KMS-11 (cell line): Measurements from ENCODE around the gene ITGAD.

ENCODE experiments used
- H2AFZ ChIP-seq: fragments of 200-600 bp; sonication (generic); 2 replicates; pipeline ENCODE4 v1.6.1; 2016; ENCODE audit warnings: antibody characterized with exemption, mixed run types, low read depth
- H3K27ac ChIP-seq: fragments of 200-600 bp; sonication (generic); 2 replicates; pipeline ENCODE4 v1.6.1; 2016; ENCODE audit warnings: mild to moderate bottlenecking, mixed run types
- H3K27me3 ChIP-seq: fragments of 200-600 bp; sonication (generic); 2 replicates; pipeline ENCODE4 v1.6.1; 2017; ENCODE audit warnings: mild to moderate bottlenecking, low read depth, mixed run types, moderate library complexity; ENCODE audit not compliant: insufficient read depth
- H3K36me3 ChIP-seq: fragments of 200-600 bp; sonication (generic); 2 replicates; pipeline ENCODE4 v1.6.1; 2017; ENCODE audit warnings: mild to moderate bottlenecking, mixed run types; ENCODE audit not compliant: insufficient read depth
- H3K4me1 ChIP-seq: fragments of 200-600 bp; sonication (generic); 2 replicates; pipeline ENCODE4 v1.6.1; 2016; ENCODE audit warnings: mild to moderate bottlenecking, low read depth, mixed run types; ENCODE audit not compliant: poor library complexity, severe bottlenecking
- H3K4me2 ChIP-seq: fragments of 200-600 bp; sonication (generic); 2 replicates; pipeline ENCODE4 v1.7.0; 2016; ENCODE audit warnings: mild to moderate bottlenecking, mixed run types
- H3K4me3 ChIP-seq: fragments of 200-600 bp; sonication (generic); IDR thresholded peaks from 2 replicates; pipeline ENCODE4 v1.6.1; 2017; ENCODE audit warnings: low read depth, low read length, mixed read lengths; ENCODE audit not compliant: insufficient read depth
- H3K79me2 ChIP-seq: fragments of 200-600 bp; sonication (generic); 2 replicates; pipeline ENCODE4 v1.6.1; 2016; ENCODE audit warnings: low read depth, mixed run types; ENCODE audit not compliant: insufficient read depth
- H3K9ac ChIP-seq: fragments of 200-600 bp; sonication (generic); 2 replicates; pipeline ENCODE4 v1.6.1; 2016; ENCODE audit warnings: mild to moderate bottlenecking, mixed run types
- H4K20me1 ChIP-seq: fragments of 200-600 bp; sonication (generic); 2 replicates; pipeline ENCODE4 v1.6.1; 2016; ENCODE audit warnings: mild to moderate bottlenecking, mixed run types; ENCODE audit not compliant: insufficient read depth
- TF ChIP-seq, protein P1 (sequence below): fragments of 200-600 bp; sonication (generic); conservative IDR thresholded peaks from 2 replicates; pipeline ENCODE4 v1.6.1; 2017; ENCODE audit warnings: low read depth, mild to moderate bottlenecking, antibody characterized with exemption, low read length, moderate library complexity, mixed read lengths

The ITGAD gene

GRCh38 chr16:31350275-31351005 is 42.7 kb upstream of the ITGAD start:
- Histone ChIP-seq H3K4me2 (no peak overlapping the region), H3K27me3 (no peaks in the 10 kb centered on the region; the same call in 1 of the 2 replicates)
- TF ChIP-seq, protein P1, sequence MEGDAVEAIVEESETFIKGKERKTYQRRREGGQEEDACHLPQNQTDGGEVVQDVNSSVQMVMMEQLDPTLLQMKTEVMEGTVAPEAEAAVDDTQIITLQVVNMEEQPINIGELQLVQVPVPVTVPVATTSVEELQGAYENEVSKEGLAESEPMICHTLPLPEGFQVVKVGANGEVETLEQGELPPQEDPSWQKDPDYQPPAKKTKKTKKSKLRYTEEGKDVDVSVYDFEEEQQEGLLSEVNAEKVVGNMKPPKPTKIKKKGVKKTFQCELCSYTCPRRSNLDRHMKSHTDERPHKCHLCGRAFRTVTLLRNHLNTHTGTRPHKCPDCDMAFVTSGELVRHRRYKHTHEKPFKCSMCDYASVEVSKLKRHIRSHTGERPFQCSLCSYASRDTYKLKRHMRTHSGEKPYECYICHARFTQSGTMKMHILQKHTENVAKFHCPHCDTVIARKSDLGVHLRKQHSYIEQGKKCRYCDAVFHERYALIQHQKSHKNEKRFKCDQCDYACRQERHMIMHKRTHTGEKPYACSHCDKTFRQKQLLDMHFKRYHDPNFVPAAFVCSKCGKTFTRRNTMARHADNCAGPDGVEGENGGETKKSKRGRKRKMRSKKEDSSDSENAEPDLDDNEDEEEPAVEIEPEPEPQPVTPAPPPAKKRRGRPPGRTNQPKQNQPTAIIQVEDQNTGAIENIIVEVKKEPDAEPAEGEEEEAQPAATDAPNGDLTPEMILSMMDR, result no peak

GRCh38 chr16:31351246-31351941 is 41.7 kb upstream of the ITGAD start:
- Histone ChIP-seq H3K4me3 (no peak overlapping the region), H3K36me3 (no peaks in the 10 kb centered on the region), H3K4me2 (no peak overlapping the region), H3K4me1 (no peaks in the 10 kb centered on the region), H3K27ac (no peak overlapping the region), H3K9ac (no peak overlapping the region), H4K20me1 (no peaks in the 10 kb centered on the region), H3K27me3 (no peaks in the 10 kb centered on the region; the same call in 1 of the 2 replicates), H2AFZ (no peak overlapping the region), H3K79me2 (no peaks in the 10 kb centered on the region)
- TF ChIP-seq, protein P1, result no peak

More at GRCh38 chr16:31350275-31351005, 42.7 kb upstream of the ITGAD start:
- no peaks in the 10 kb centered on the region for H3K4me1 ChIP-seq
- no peaks in the 10 kb centered on the region for H4K20me1 ChIP-seq
- H3K27ac ChIP-seq, result no peak overlapping the region
- no peak overlapping the region for H3K9ac ChIP-seq
- H2AFZ ChIP-seq, result no peak overlapping the region
- H3K4me3 ChIP-seq, result no peak overlapping the region
- H3K36me3 ChIP-seq, result no peaks in the 10 kb centered on the region
- no peaks in the 10 kb centered on the region for H3K79me2 ChIP-seq

DNA sequence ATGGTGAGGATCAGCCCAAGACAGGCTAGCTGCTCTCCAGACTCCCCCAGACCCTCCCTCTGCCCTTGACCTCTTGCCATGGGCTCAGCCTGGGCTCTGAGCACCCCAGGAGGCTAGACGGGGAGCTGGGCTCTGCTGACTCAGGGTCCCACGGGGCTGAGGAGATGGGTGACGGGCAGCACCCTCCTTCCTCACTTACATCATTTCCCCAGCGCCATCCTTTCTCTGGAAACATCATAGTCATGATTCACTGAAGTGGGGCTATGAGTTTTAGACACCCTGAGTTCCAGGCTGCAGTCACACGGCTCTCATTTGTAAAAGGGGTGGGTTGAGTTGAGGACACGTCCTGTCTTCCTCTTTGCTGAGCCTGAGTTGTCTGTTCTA is 41.2 kb upstream of the ITGAD start:
- TF ChIP-seq, protein P1, result no peak
- no peaks in the 10 kb centered on the region for H3K36me3 ChIP-seq
- no peak overlapping the region for H3K27ac ChIP-seq
- H4K20me1 ChIP-seq, result no peaks in the 10 kb centered on the region
- no peaks in the 10 kb centered on the region for H3K4me1 ChIP-seq
- H2AFZ ChIP-seq, result no peak overlapping the region
- no peaks in the 10 kb centered on the region for H3K79me2 ChIP-seq
- no peak overlapping the region for H3K9ac ChIP-seq
- no peaks in the 10 kb centered on the region; the same call in 1 of the 2 replicates for H3K27me3 ChIP-seq
- H3K4me2 ChIP-seq, result no peak overlapping the region
- H3K4me3 ChIP-seq, result no peak overlapping the region

DNA sequence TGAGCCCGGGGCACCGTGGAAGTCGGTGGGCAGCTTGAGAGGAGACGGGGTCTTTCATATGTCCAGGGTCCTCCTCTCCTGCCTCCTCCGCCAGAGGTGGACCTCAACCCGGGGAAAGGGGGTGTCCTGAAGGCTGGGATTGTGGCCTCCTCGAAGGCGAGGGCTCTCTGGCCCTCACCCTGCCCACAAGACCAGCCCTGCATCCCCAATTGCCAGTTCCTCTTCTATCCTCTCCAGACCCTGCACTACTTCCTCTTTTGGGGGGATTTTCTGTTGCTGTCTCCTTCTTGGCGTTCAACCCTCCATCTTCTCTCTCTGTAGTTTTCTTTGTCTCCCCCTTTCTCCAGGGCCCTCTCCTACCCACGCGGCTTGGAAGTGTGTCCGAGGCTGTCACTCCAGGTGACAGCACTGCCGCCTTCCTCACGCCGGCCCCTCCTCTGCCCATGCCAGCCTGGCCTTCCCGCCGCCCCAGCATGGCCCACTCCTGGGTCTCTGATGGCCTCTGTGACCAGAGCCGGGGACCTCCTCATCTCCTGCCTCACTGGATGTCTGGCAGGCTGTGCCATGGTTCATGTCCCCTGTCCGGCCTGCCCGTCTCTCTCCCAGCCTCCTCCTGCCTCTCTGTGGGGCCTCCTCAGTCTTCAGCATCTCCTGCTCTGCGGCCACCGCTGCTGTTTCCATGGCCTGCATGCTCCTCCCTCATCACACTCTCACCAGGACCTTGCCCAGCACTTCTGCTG is 40.6 kb upstream of the ITGAD start:
- H3K27ac ChIP-seq, result no peak overlapping the region
- TF ChIP-seq, protein P1, result no peak
- H3K4me3 ChIP-seq, result no peak overlapping the region
- no peak overlapping the region; the same call in 1 of the 2 replicates for H2AFZ ChIP-seq
- H3K9ac ChIP-seq, result no peak overlapping the region
- no peak overlapping the region for H3K4me2 ChIP-seq
- H3K36me3 ChIP-seq, result no peaks in the 10 kb centered on the region
- H3K27me3 ChIP-seq, result no peaks in the 10 kb centered on the region; the same call in 1 of the 2 replicates
- H4K20me1 ChIP-seq, result no peaks in the 10 kb centered on the region
- no peaks in the 10 kb centered on the region for H3K4me1 ChIP-seq
- no peaks in the 10 kb centered on the region for H3K79me2 ChIP-seq
